IgD-negative memory B cell (primary cell): Measurements from ENCODE around the gene OST4. TPM values are rescaled to one million over a fixed set of nuclear protein-coding genes. Genes with fewer than 3 reads are reported as not detected.

ENCODE experiments used
- H3K27ac Mint-ChIP-seq, 3 donors: one replicate each; pipeline ENCODE4 v1.8.0; 2020 to 2022; ENCODE audit warnings: mild to moderate bottlenecking in 3 of 3, mixed read lengths in 3 of 3, moderate library complexity in 1 of 3
- H3K27me3 Mint-ChIP-seq: one replicate; pipeline ENCODE4 v1.8.0; 2021; ENCODE audit warnings: mixed read lengths
- H3K36me3 Mint-ChIP-seq: one replicate; pipeline ENCODE4 v1.8.0; 2020; ENCODE audit warnings: mild to moderate bottlenecking, mixed read lengths
- H3K4me1 Mint-ChIP-seq, 3 donors: one replicate each; pipeline ENCODE4 v1.8.0; 2020 to 2022; ENCODE audit warnings: mixed read lengths in 3 of 3, mild to moderate bottlenecking in 1 of 3
- H3K4me3 Mint-ChIP-seq, 4 donors: one replicate each; pipeline ENCODE4 v1.8.0; 2020 to 2022; ENCODE audit warnings: mild to moderate bottlenecking in 4 of 4, mixed read lengths in 4 of 4, moderate library complexity in 3 of 4
- H3K9me3 Mint-ChIP-seq, 3 donors: one replicate each; pipeline ENCODE4 v1.8.0; 2020 to 2021; ENCODE audit warnings: mixed read lengths in 3 of 3, mild to moderate bottlenecking in 1 of 3
- polyA plus RNA-seq: library from polyadenylated mRNA; unstranded; fragments of 300-500 nt; fragmentation: Illumina TruSeq; gene quantifications from one replicate; pipeline ENCODE4 v1.2.3, GENCODE V29; 2021

Gene OST4
- polyA plus RNA-seq, 1 donor from 2014 or later, result 723 TPM

DNA sequence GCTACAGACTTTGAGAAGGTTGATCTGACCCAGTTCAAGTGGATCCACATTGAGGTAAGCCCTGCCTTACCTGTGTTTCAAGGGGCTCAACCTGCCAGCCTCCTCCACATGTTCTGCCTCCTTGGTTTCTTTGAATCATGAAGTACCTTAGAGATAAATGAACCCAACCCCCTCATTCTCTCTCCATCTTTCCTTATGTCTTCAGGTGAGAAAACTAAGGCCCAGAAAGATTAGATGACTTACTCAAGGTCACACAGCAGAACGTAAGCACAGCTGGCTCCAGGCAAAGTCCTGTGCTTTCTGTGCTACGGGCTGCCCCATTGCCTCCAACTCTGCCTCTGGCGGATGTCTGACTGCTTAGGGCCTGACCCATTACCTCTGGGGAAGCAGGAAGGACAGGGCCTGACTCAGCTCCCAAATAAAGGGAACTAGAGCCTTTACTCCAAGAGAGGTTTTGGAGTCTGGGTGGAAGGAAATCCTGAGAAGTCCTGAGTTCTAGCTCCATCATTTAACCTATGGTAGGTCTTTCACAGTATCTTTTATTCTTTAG lies 25.4 kb upstream of the OST4 start:
- peak overlapping the region in 1 of 4 donors; percentile 48 for H3K4me3 Mint-ChIP-seq
- peaks cover 0 to 12% (median 6%) of the 10 kb centered on the region in 3 donors for H3K4me1 Mint-ChIP-seq
- H3K36me3 Mint-ChIP-seq, result no peaks in the 10 kb centered on the region
- no peaks in the 10 kb centered on the region for H3K27me3 Mint-ChIP-seq
- H3K27ac Mint-ChIP-seq, result peak overlapping the region in 1 of 3 donors; percentile 71
- no peaks in the 10 kb centered on the region for H3K9me3 Mint-ChIP-seq

DNA sequence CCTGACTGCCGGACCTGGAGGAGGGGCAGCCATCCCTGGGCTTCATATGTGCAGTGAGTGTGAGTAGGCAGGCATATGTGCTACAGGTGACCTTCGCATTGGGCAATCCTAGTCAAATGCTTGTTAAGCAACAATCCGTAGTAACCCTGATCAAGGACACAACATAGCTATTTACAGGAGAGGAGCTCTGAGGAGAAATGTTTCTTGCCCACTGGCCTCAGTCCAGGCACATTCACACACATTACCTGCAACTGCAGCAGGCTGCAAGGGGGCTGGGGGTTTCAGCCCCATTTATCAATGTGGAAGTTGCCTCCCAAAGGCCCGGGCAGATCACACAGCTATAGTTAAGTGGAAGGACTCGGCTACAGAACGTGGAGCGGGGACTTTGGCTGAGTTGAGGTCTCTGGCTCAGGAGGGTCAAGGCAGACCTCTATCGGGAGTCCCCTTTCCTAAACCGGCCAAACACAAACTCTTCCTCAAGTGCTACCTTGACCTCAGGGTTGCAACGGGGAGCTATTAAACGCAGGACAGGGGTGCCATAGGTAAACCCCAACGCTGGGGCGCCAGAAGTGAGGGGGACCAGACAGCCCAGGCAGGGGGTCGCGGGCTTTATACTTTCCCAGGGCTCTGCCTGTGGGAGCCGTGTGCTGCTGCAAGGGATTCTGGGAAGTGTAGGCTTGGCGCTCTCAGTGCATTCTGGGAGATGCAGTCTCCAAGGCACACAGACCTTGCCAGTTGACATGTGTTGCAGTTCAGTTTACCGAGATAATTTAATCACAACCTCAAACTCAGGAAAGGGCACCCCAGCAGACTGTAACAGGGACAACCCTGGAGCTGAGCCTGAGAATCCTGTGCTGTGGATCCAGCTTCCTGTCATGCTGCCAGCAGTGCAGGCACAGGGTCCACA lies 24.5 kb upstream of the OST4 start:
- H3K27ac Mint-ChIP-seq, result peak overlapping the region in 1 of 3 donors; percentile 10

DNA sequence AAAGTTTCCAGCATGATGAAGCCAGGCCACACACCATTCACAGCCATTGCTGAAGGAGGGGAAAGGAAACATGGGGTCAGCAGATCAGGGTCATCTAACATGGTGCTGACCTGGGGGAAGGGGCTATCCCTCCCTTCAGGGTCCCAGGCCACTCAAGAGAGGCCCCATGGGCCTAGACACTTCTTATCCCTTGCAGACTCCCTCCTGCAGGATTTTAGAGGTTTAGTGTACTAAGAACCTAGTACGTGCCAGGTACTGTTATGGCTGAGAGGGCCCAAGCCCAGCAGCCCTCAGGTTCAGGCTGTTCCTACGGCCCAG lies 23.9 kb upstream of the OST4 start:
- H3K9me3 Mint-ChIP-seq, result no peaks in the 10 kb centered on the region
- no peak overlapping the region for H3K27ac Mint-ChIP-seq
- peaks cover 0 to 12% (median 6%) of the 10 kb centered on the region in 3 donors for H3K4me1 Mint-ChIP-seq
- no peaks in the 10 kb centered on the region for H3K27me3 Mint-ChIP-seq
- no peaks in the 10 kb centered on the region for H3K36me3 Mint-ChIP-seq
- H3K4me3 Mint-ChIP-seq, result peak overlapping the region in 2 of 4 donors; percentile 85 to 90

More for the DNA sequence above, 24.5 kb upstream of the OST4 start:
- H3K4me3 Mint-ChIP-seq, result peak overlapping the region in 3 of 4 donors; percentile 75 to 92 (median 90)
- no peaks in the 10 kb centered on the region for H3K9me3 Mint-ChIP-seq
- H3K27me3 Mint-ChIP-seq, result no peaks in the 10 kb centered on the region
- no peaks in the 10 kb centered on the region for H3K36me3 Mint-ChIP-seq
- H3K4me1 Mint-ChIP-seq, result peaks cover 0 to 12% (median 6%) of the 10 kb centered on the region in 3 donors

DNA sequence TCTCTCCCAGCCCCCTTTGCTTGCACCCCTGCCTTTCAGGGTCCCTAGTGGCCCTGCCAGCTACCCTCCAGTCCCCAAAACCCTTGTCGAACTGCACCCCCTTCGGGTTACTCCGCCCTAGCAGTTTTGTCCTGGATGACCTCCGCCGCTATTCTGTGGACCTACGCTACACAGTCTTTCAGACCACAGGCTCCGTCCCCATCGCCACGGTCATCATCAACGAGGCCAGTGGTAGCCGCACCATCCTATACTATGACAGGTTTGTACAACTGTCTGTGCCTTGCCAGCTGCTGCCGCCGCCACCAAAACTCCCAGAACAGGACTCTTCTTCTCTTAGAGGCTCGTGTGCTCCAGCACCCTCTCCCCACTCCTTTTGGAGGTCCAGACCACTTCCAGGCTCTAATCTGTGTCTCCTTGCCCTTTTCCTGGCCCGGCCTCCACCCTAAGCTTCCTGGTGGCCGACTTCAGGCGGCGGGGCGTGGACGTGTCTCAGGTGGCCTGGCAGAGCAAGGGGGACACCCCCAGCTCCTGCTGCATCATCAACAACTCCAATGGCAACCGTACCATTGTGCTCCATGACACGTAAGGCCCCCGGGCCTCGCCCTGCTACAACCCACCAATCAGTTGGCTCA lies 23.0 kb upstream of the OST4 start:
- no peak overlapping the region for H3K27ac Mint-ChIP-seq
- H3K36me3 Mint-ChIP-seq, result no peaks in the 10 kb centered on the region
- no peaks in the 10 kb centered on the region for H3K27me3 Mint-ChIP-seq
- no peaks in the 10 kb centered on the region for H3K9me3 Mint-ChIP-seq
- no peak overlapping the region for H3K4me3 Mint-ChIP-seq
- peaks cover 0 to 12% (median 6%) of the 10 kb centered on the region in 3 donors for H3K4me1 Mint-ChIP-seq

DNA sequence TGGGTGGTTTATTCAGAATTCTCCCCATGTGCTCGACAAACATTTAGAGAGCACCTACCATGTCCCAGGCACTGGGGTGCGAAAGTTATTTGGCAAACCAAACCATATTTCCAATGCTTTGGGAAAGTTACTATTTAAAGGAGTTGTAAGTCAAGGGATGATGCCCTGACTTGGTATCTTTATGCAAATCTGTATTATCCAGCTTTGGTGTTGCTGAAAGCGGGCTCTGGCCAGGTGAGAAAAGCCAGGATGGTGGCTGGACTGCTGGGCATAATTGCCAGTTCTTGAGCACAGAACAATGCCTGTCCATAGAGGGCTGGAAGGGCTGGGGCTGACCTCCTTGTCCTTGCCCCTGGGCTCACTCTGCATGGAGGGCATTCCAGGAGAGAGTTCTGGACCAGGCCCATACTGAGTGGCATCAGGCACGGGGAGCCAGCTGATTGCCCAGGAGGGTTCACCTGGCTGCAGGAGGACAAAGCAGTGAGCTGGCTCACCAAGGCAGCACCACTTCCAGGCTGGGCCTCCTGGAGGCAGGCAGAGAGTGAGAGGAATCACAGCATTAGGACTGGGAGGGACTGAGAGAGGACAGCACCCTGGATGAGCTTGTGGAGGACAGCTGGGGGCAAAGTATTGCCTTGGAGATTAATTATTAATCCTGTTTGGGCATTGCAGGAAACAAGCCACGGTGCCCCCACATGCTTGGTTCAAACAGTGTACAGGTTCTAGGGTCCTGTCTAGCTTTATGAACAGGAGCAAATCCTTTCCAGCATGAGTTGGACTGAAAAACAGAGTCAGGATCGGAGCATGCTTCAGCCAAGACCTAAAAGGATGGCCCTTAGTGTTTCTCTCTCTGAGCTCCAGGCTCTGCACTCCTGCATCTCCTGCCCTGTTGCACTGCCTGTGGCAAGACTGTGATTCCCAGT lies 22.2 kb upstream of the OST4 start:
- Mint-ChIP-seq H3K4me3 (no peak overlapping the region), H3K9me3 (no peaks in the 10 kb centered on the region), H3K36me3 (no peaks in the 10 kb centered on the region), H3K27ac (no peak overlapping the region), H3K4me1 (peaks cover 0 to 12% (median 6%) of the 10 kb centered on the region in 3 donors), H3K27me3 (no peaks in the 10 kb centered on the region)

DNA sequence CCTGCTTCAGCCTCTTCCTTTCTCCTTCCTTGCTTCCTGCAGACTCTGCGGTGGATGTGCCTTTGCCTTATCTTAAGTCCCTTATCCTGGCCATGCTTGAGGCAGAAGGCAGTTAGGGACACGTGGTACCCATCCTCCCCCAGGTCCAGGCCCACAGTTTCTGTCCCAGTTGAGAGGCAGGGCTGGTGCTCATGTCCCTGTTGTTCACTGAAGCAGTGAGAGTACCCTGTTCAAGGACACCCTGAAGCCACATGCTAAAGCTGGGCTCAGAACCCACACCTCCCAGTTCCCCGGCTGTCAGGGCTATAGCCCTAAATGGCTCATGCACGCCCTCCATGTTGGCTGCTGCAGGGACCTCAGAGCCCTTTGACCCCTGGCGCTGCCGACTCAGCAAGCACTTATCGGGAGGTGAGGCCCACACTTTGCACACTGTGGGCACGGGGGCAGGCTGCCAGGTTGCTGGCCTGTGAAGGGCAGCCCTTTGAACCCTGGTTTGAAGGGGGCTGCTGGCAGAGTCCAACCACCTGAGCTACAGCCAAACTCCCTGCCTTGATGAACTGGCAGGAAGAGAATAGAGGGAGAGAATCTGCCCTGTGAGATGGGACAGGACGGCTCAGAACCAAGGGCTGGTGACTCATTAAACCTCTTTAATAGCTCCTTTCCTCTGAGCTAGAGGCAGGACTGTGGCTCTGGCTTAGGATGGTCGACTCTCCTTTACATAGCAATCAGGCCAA lies 21.4 kb upstream of the OST4 start:
- Mint-ChIP-seq H3K27me3 (no peaks in the 10 kb centered on the region), H3K27ac (no peak overlapping the region), H3K4me1 (peaks cover under 1 to 12% (median 5%) of the 10 kb centered on the region in 3 donors), H3K9me3 (no peaks in the 10 kb centered on the region), H3K4me3 (no peak overlapping the region), H3K36me3 (no peaks in the 10 kb centered on the region)

DNA sequence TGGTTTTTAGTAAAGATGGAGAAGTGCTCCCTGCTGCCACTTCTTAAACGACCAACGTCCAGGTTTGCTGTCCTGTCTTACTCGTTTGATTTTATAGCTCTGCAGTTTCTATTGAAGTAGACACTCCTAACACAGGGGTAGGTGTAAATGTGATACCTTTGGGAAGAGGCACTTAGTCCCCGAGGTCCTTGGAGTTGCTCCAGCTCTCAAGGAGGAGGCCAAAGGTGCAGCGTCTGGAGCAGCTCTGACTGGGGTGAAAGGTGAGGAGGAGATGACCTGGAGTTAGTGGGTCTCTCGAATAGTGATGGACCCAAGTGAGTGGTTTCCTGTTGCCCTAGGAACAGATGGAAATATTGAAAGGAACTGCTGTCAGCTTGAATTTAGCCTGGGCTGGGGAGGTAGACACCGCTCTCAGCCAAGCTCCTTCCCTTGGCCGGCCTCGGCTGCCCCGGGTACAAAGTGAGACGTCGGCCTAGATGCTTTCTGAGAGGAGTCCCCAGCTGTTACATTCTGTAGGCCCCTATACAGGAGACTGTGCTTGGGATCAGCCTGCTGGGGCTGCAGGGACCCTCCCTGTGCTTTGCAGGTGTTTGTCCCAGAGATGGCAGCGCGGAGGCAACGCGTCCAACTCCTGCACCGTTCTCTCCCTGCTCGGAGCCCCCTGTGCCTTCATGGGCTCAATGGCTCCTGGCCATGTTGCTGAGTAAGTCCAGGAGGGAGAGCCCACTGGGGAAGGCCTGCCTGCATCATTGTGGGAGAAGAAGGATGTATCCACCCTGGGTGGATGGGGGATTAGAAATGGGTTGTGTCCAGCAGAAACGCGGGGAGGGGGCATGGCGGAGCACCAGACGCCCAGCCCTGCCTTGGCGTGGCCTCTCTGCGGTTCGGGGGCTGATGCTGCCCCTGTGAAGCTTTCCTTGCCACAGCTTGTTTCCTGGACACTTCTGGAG lies 20.6 kb upstream of the OST4 start:
- no peaks in the 10 kb centered on the region for H3K9me3 Mint-ChIP-seq
- no peaks in the 10 kb centered on the region for H3K36me3 Mint-ChIP-seq
- peak overlapping the region in 1 of 3 donors; percentile 31 for H3K27ac Mint-ChIP-seq
- H3K27me3 Mint-ChIP-seq, result no peaks in the 10 kb centered on the region
- peaks cover 4 to 16% (median 8%) of the 10 kb centered on the region in 3 donors for H3K4me1 Mint-ChIP-seq
- peak overlapping the region in 1 of 4 donors; percentile 63 for H3K4me3 Mint-ChIP-seq

DNA sequence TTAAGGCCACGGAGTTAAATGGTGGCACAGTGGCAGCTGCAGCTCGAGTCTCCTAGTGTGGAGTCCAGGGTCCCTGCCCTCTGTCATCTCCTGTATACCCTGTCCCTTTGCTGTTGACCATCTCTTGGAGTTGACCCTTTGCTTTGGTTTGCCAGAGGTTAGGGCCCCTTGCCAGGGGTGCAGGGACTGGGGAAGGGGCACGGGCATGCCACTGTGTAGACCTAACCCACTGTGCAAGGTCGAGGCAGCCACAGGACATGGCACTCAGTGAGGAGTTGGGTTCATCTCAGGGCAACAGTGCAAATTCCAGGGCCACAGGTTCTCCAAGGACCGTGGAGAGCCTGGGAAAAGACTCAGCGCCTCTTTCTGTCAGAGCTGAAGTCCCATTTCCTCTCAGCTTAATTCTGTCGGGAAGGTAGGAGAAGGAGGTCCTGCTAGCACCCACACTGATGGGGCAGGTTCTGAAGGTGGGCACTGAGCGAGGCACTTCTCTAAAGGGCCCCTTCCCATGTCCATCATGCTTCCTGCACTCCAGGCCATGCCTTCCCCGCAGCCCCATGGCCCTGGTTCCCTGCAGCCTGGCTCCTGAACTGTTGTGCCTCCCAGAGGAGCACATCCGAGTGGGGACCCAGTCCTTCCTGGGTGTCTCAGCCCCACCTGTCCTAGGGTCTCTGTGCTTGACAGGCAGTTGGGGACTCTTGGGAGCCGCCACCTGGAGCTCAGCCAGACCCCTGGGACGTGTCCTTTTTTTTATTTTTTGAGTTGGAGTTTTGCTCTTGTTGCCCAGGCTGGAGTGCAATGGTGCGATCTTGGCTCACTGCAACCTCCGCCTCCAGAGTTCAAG lies 17.9 kb upstream of the OST4 start:
- Mint-ChIP-seq H3K27me3 (no peaks in the 10 kb centered on the region), H3K4me3 (peak overlapping the region in 1 of 4 donors; percentile 82), H3K36me3 (no peaks in the 10 kb centered on the region), H3K4me1 (peaks cover 4 to 8% (median 8%) of the 10 kb centered on the region in 3 donors), H3K9me3 (no peaks in the 10 kb centered on the region), H3K27ac (no peak overlapping the region)

DNA sequence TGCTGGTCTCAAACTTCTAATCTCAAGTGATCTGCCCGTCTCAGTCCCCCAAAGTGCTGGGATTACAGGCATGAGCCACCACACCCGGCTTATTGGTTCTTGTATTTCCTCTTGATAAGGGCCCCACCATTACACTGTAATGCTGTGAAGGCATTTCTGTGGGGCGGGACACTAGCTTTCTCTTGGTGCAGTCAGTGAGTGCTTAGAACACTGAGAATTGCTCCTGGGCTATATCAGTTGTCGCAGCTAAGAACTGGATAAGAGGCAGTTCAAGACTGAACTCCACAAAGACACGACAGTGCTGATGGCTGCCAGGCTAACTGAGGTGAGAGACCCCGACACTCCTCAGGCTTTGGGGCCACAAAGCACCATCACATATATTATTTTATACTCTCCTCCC lies 17.2 kb upstream of the OST4 start:
- no peaks in the 10 kb centered on the region for H3K27me3 Mint-ChIP-seq
- peak overlapping the region in 2 of 4 donors; percentile 71 to 82 for H3K4me3 Mint-ChIP-seq
- H3K4me1 Mint-ChIP-seq, result peaks cover 4 to 8% (median 8%) of the 10 kb centered on the region in 3 donors
- H3K36me3 Mint-ChIP-seq, result no peaks in the 10 kb centered on the region
- H3K27ac Mint-ChIP-seq, result peak overlapping the region in 1 of 3 donors; percentile 53
- no peaks in the 10 kb centered on the region for H3K9me3 Mint-ChIP-seq

DNA sequence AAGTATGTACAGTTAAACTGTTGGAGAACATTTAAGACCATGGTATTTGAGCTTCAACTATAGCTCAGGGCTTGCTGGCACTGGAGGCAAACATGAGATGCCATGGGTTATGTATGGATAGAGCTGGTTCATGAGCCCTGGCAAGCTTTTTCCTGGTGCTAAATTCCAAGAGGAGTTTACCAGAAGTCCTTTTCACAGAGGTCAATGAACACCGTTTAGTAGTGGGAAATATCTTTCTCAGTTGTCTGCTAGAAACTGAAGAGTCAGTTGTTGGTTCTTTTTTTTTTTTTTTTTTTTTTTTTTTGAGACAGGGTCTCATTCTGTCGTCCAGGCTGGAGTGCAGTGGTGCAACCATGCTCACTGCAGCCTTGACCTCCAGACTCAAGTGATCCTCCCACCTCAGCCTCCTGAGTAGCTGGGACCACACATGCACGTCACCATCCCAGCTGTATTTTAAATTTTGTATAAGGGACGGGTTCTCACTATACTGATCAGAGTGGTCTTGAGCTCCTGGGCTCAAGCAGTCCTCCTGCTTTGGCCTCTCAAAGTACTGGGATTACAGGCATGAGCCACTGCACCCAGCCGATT lies 16.5 kb upstream of the OST4 start:
- Mint-ChIP-seq H3K27me3 (no peaks in the 10 kb centered on the region), H3K9me3 (no peaks in the 10 kb centered on the region), H3K36me3 (no peaks in the 10 kb centered on the region), H3K4me1 (peaks cover 4 to 8% (median 8%) of the 10 kb centered on the region in 3 donors), H3K27ac (peak overlapping the region in 2 of 3 donors; percentile 46 to 54), H3K4me3 (peak overlapping the region; percentile 59 to 89 (median 72))

DNA sequence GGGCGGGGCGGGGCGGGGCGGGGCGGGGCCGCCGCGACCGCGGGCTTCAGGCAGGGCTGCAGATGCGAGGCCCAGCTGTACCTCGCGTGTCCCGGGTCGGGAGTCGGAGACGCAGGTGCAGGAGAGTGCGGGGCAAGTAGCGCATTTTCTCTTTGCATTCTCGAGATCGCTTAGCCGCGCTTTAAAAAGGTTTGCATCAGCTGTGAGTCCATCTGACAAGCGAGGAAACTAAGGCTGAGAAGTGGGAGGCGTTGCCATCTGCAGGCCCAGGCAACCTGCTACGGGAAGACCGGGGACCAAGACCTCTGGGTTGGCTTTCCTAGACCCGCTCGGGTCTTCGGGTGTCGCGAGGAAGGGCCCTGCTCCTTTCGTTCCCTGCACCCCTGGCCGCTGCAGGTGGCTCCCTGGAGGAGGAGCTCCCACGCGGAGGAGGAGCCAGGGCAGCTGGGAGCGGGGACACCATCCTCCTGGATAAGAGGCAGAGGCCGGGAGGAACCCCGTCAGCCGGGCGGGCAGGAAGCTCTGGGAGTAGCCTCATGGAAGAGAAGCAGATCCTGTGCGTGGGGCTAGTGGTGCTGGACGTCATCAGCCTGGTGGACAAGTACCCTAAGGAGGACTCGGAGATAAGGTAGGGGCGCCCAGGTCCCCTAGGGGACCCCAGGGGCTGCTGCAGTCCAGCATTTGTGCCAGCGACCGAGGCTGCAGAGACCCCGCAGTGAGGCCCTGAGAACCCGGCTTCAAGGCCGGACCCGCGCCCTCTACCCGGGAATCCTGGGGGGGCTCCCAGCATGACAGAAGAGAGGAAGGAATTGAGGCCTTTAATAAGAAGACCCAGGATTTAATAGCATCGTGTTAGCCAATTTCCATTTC lies 15.5 kb upstream of the OST4 start, which contains the start of gene KHK:
KHK (plus strand) TSS at position 49 of the 870 bp plus-strand sequence; CDS start at position 537, 488 bp downstream.
- Mint-ChIP-seq H3K4me3 (peak within 1 kb of the TSS; percentile 85 to 94 (median 88)), H3K27me3 (no peaks in the 10 kb centered on the region), H3K27ac (peak within 1 kb of the TSS in 2 of 3 donors; percentile 82 to 88), H3K9me3 (no peaks in the 10 kb centered on the region), H3K4me1 (peaks cover 4 to 8% (median 8%) of the 10 kb centered on the region in 3 donors), H3K36me3 (no peaks in the 10 kb centered on the region)
